ENCODE results near the gene SEC24C.

Gene SEC24C

GRCh38 chr10:73765066-73765465, 20.9 kb downstream of the SEC24C start:
- no peak for TF ChIP-seq CTCF (conservative IDR thresholded peaks at IDR 0.05)
- H3K27ac ChIP-seq, result no peak overlapping the region

- H3K27ac ChIP-seq, result no peak overlapping the region
- TF ChIP-seq CTCF (conservative IDR thresholded peaks at IDR 0.05), result no peak
Observed at GRCh38 chr10:73768881-73769280, 24.7 kb downstream of the SEC24C start.

- no peak for TF ChIP-seq CTCF (conservative IDR thresholded peaks at IDR 0.05)
- H3K27ac ChIP-seq, result no peak overlapping the region
Observed at GRCh38 chr10:73769396-73769795, 25.2 kb downstream of the SEC24C start.

- TF ChIP-seq CTCF (conservative IDR thresholded peaks at IDR 0.05), result no peak
- H3K27ac ChIP-seq, result peak overlapping the region; percentile 94
Observed at GRCh38 chr10:73771722-73772280, 27.6 kb downstream of the SEC24C start.

GRCh38 chr10:73772281-73773151, 28.3 kb downstream of the SEC24C start:
- H3K27ac ChIP-seq, result peak overlapping the region; percentile 94
- TF ChIP-seq CTCF (conservative IDR thresholded peaks at IDR 0.05), result no peak

GRCh38 chr10:73773152-73773879, 29.1 kb downstream of the SEC24C start:
- no peak for TF ChIP-seq CTCF (conservative IDR thresholded peaks at IDR 0.05)
- H3K27ac ChIP-seq, result peak overlapping the region; percentile 94

- TF ChIP-seq CTCF (conservative IDR thresholded peaks at IDR 0.05), result peak; percentile 18; the same call in 1 of the 2 replicates
- peak overlapping the region; percentile 94 for H3K27ac ChIP-seq
Observed at GRCh38 chr10:73774637-73775036, 30.5 kb downstream of the SEC24C start.
